Coronary artery (tissue), 2 donors: ENCODE results near the gene ANXA2.
A peak's percentile ranks its signal among the peaks of the same experiment; 100 is the strongest.

ENCODE experiments used
- DNase-seq: peaks from one replicate; pipeline ENCODE4 v3.0.0-alpha.2; 2017; ENCODE audit warnings: low spot score
- H3K27ac ChIP-seq, 2 donors: fragments of 200-600 bp; sonication (generic); one replicate each; pipeline ENCODE4 v1.5.1; 2016 to 2019
- H3K4me3 ChIP-seq: fragments of 200-600 bp; sonication (generic); 2 replicates; pipeline ENCODE4 v1.5.1; 2016; ENCODE audit warnings: mild to moderate bottlenecking, moderate library complexity
- CTCF ChIP-seq: fragments of 200-600 bp; sonication (generic); IDR thresholded peaks from one replicate; pipeline ENCODE4 v1.5.1; 2019; ENCODE audit warnings: antibody characterized with exemption

ANXA2 gene

GRCh38 chr15:60382773-60383674, 14.8 kb downstream of the ANXA2 start:
- Histone ChIP-seq H3K4me3 (peak overlapping the region; percentile 7), H3K27ac (peak overlapping the region in 1 of 2 donors; percentile 62)
- DNase-seq = no peak
- no peak for TF ChIP-seq CTCF

DNA sequence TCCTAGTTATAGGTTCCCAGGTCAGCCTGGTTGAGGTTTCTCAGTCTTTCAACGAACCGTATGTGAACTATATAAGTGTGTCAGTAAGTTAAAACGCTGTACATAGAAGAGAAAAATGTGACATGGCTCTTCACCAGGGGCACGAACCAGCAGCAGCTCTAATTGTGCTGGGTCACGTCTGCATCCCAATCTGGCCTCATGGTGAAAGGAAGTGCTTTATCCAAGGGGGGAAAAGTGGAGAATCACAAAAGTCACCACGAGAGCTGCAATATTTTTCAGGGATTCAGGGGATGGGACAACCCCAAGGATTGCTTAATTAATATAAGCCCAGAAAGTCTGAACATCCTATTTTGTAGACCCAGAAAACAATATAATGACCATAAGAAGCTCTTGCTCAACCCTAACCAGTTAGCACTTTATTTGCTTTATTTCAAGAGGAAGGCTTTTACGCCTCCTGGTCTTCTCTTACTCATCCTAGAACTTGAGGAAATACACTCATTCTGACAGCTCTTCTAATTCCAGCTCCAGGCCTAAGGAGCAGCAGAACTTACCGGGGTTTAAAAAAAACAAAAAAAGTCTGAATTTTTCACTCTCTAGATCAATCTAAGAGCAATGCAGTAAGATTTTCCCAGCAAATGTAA, 16.5 kb downstream of the ANXA2 start:
- no peak for TF ChIP-seq CTCF
- DNase-seq = no peak
- no peak overlapping the region for H3K4me3 ChIP-seq
- peak overlapping the region in 1 of 2 donors; percentile 17 for H3K27ac ChIP-seq

- no peak for TF ChIP-seq CTCF
- no peak for DNase-seq
- H3K4me3 ChIP-seq = no peak overlapping the region
- H3K27ac ChIP-seq = peak overlapping the region; percentile 24 to 76
Measured at GRCh38 chr15:60379525-60380274, 18.1 kb downstream of the ANXA2 start.

DNA sequence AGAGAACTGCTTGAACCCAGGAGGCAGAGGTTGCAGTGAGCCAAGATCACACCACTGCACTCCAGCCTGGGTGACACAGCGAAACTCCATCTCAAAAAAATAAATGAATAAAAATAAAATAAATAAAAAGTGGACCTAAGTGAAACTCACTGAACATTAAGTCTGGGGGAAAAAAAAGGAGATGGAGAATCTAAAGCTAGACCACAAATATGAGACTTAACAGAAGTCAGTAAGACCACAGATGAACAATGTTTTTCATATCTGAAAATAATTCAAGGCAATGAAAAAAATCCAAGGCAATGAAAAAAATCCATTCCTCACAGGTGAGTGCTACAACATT, 18.6 kb downstream of the ANXA2 start:
- H3K4me3 ChIP-seq = no peak overlapping the region
- H3K27ac ChIP-seq = peak overlapping the region; percentile 24 to 76
- no peak for DNase-seq
- TF ChIP-seq CTCF = no peak

- Histone ChIP-seq H3K4me3 (no peak overlapping the region), H3K27ac (peak overlapping the region in 1 of 2 donors; percentile 41)
- TF ChIP-seq CTCF = no peak
- no peak for DNase-seq
Measured at GRCh38 chr15:60376677-60377095, 21.1 kb downstream of the ANXA2 start.

DNA sequence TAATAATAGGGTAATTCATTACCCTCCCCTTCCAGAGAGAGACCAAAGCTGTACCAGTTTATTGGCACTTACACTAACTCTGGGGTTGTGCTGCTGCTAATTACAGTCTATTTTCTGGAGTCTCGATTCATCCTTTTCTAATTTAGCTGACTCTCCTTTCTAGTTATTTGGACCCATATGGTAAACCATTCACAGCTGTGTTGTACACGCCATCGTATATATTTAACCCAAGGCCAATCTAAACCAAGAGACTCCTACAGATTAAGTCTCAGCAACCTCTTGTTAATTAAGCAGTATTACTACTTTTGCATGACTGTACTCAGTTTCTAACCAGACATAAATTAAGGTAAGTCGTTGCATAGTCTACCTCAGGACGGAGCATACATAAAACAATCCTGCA, 22.5 kb downstream of the ANXA2 start:
- Histone ChIP-seq H3K4me3 (no peak overlapping the region), H3K27ac (peak overlapping the region; percentile 89 to 90)
- TF ChIP-seq CTCF = no peak
- DNase-seq = no peak
